ENCODE data around the gene NUDT17. TPM values are rescaled to one million over a fixed set of nuclear protein-coding genes. Genes with fewer than 3 reads are reported as not detected.

The NUDT17 gene
- total RNA-seq, 2 experiments from 2014 or later: 2.5 to 2.7 TPM

DNA sequence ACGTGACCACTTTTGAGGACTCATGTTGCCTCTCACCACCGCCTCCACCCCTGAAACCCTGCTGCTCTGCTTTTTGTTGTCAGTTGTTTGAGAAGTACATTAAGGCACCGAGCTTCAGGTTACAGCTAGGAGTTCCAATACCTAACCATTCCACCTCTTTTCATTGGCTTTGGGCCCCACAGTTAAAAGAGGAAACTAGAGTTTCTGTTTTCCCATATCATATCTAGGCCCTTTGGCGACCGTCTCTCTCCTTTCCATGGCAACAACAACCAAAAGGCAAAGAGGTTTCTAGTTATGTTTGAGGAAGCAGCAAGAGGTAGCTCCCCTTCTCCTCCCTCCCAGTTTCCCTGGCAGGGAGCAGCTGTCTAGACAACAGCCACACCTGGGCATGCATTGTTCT is 34.3 kb downstream of the NUDT17 start:
- Mint-ChIP-seq H3K4me1 (peaks cover 8% of the 10 kb centered on the region), H3K4me3 (no peak overlapping the region), H3K9me3 (no peaks in the 10 kb centered on the region), H3K36me3 (ENCODE audit: low read depth) (no peaks in the 10 kb centered on the region), H3K27me3 (peaks cover 40% of the 10 kb centered on the region), H3K27ac (no peak overlapping the region)
- DNase-seq: no peak
- ChIA-PET CTCF (interaction anchor here (0.8 to 10.0 kb wide), 5 partner anchors 10 to 34 kb away, joined by 3 to 58 read pairs (median 8); partner anchors contain the start of genes NUDT17 and PIAS3), POLR2A (interaction anchor here (1.2 to 1.7 kb wide), 4 partner anchors 12 to 78 kb away, joined by 3 read pairs; partner anchors contain the start of genes LIX1L and PIAS3)

GRCh38 chr1:145884675-145885074 is 39.2 kb downstream of the NUDT17 start:
- CTCF ChIA-PET: interaction anchor here (10.0 kb wide), 1 partner anchor 38 kb away, joined by 58 read pairs; the partner anchor contains the start of gene NUDT17
- no peaks in the 10 kb centered on the region for H3K36me3 Mint-ChIP-seq (ENCODE audit: low read depth)
- H3K27me3 Mint-ChIP-seq: peaks cover 33% of the 10 kb centered on the region
- POLR2A ChIA-PET: no interaction called here
- no peak for DNase-seq
- peaks cover 17% of the 10 kb centered on the region for H3K4me1 Mint-ChIP-seq
- no peaks in the 10 kb centered on the region for H3K9me3 Mint-ChIP-seq
- no peak overlapping the region for H3K27ac Mint-ChIP-seq
- peak overlapping the region; percentile 75 for H3K4me3 Mint-ChIP-seq

DNA sequence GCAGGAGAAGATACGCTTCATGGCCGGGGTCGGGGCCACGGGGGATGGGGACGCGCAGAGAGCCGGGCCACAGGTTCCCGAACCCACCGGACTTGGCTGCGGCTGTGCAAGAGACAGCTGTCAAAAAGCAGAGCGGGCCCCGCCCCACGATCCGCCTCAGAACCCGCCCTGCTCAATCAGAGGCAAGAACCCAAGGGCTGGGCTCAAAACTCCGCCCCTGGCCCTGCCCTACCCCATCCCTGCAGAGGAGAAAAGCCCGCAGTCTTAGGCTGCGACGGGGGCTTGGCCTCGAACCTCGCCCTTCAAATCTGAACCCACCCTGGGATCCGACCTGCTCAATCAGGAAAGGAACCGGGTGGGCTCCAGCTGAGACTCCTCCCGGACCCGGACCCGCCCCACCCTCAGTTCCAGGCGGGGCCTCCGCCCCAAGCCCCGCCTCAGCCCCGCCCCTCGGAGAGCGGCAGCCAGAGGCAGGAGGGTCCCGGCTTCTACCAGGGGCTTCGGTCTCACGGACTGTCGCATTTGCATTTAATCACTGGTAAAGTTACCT is 40.4 kb downstream of the NUDT17 start, which contains the start of gene ANKRD35:
Gene ANKRD35 (minus strand): TSS at position 129 of the 550 bp plus-strand sequence. CDS start 108 bp downstream, at position 21.
- Mint-ChIP-seq H3K9me3 (no peaks in the 10 kb centered on the region), H3K27ac (no peak within 1 kb of the TSS), H3K4me3 (peak within 1 kb of the TSS; percentile 75), H3K36me3 (ENCODE audit: low read depth) (no peaks in the 10 kb centered on the region), H3K4me1 (peaks cover 17% of the 10 kb centered on the region), H3K27me3 (peaks cover 33% of the 10 kb centered on the region)
- DNase-seq: peak; percentile 91
- ChIA-PET CTCF (interaction anchor here (0.5 to 10.0 kb wide), 6 partner anchors 8 to 147 kb away, joined by 3 to 58 read pairs (median 4); partner anchors contain the start of genes LIX1L, NUDT17 and PIAS3), POLR2A (interaction anchor here (0.9 to 2.1 kb wide), 5 partner anchors 14 to 79 kb away, joined by 3 to 11 read pairs (median 5); partner anchors contain the start of genes ANKRD34A, PIAS3, POLR3GL and RBM8A)

DNA sequence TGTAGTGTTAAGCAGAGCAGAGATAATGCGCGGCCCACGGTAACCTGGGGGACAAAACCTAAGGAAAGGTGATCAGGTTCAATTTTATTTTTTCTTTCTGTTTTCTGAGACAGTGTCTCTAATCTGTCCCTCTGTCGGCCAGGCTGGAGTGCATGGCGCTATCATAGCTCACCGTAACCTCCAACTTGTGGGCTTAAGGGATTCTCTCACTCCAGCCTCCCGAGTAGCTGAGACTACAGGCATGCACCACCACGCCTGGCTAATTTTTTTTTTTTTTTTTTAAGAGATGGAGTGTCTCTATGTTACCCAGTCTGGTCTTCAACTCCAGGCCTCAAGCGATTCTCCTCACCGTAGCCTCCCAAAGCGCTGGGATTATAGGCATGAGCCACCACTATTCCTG is 41.0 kb downstream of the NUDT17 start:
- H3K36me3 Mint-ChIP-seq (ENCODE audit: low read depth): no peaks in the 10 kb centered on the region
- H3K4me3 Mint-ChIP-seq: peak overlapping the region; percentile 75
- POLR2A ChIA-PET: interaction anchor here (0.9 to 2.1 kb wide), 3 partner anchors 27 to 78 kb away, joined by 3 to 11 read pairs (median 7); partner anchors contain the start of genes ANKRD34A, PIAS3 and POLR3GL
- CTCF ChIA-PET: interaction anchor here (0.7 to 10.0 kb wide), 6 partner anchors 13 to 147 kb away, joined by 3 to 58 read pairs (median 4); partner anchors contain the start of genes ITGA10, LIX1L and NUDT17
- no peak overlapping the region for H3K27ac Mint-ChIP-seq
- H3K4me1 Mint-ChIP-seq: peaks cover 17% of the 10 kb centered on the region
- H3K27me3 Mint-ChIP-seq: peaks cover 30% of the 10 kb centered on the region
- no peaks in the 10 kb centered on the region for H3K9me3 Mint-ChIP-seq
- no peak for DNase-seq

GRCh38 chr1:145886816-145887215 is 41.4 kb downstream of the NUDT17 start:
- Mint-ChIP-seq H3K4me3 (peak overlapping the region; percentile 46), H3K36me3 (ENCODE audit: low read depth) (no peaks in the 10 kb centered on the region), H3K27me3 (peaks cover 30% of the 10 kb centered on the region), H3K27ac (no peak overlapping the region), H3K4me1 (peaks cover 17% of the 10 kb centered on the region), H3K9me3 (no peaks in the 10 kb centered on the region)
- ChIA-PET CTCF (interaction anchor here (0.7 to 10.0 kb wide), 6 partner anchors 13 to 146 kb away, joined by 3 to 58 read pairs (median 4); partner anchors contain the start of genes ITGA10, LIX1L and NUDT17), POLR2A (interaction anchor here (1.7 to 2.1 kb wide), 2 partner anchors 27 to 78 kb away, joined by 7 to 11 read pairs; partner anchors contain the start of genes ANKRD34A, PIAS3 and POLR3GL)
- no peak for DNase-seq

DNA sequence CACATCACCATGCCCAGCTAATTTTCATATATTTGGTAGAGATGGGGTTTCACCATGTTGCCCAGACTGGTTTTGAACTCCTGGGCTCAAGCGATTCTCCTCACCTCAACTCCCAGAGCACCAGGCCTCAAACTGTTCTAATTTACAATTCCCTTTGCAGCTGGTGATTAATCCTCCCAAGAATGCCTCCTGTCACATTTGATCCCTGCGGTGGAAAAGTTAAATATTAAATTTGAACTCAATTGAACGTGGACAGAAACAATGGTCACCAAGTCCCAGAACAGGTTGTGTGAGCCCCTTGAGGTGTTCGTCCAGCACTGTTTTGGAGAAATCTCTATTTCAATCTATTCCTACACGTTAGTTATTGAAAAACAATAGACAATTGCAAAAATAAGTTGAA is 42.2 kb downstream of the NUDT17 start:
- H3K27me3 Mint-ChIP-seq: peaks cover 28% of the 10 kb centered on the region
- ChIA-PET CTCF (interaction anchor here (10.0 kb wide), 1 partner anchor 41 kb away, joined by 58 read pairs; the partner anchor contains the start of gene NUDT17), POLR2A (no interaction called here)
- H3K9me3 Mint-ChIP-seq: no peaks in the 10 kb centered on the region
- no peak overlapping the region for H3K27ac Mint-ChIP-seq
- H3K4me3 Mint-ChIP-seq: no peak overlapping the region
- H3K36me3 Mint-ChIP-seq (ENCODE audit: low read depth): no peaks in the 10 kb centered on the region
- DNase-seq: no peak
- peaks cover 17% of the 10 kb centered on the region for H3K4me1 Mint-ChIP-seq

DNA sequence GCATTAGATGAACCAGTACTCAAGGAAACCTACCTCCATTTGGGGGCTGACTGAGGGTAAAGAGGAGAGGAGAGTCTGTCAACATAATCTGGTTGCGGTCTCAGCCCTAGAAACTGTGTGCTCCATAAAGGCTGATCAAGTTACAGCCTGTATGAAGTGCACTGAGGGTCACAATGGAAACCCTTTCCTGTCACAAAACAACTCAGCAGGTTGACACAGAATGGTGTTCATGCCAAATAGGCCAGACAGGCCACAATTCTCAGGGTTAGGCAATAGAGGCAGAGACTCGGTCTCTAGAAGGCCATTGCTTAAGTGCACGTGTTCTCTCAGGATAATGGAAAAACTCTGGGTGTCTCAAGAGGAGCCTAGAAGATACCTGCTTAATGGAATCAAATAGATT is 44.3 kb downstream of the NUDT17 start:
- POLR2A ChIA-PET: no interaction called here
- H3K4me1 Mint-ChIP-seq: peaks cover 15% of the 10 kb centered on the region
- no peak for DNase-seq
- no peak overlapping the region for H3K27ac Mint-ChIP-seq
- H3K36me3 Mint-ChIP-seq (ENCODE audit: low read depth): no peaks in the 10 kb centered on the region
- H3K9me3 Mint-ChIP-seq: no peaks in the 10 kb centered on the region
- H3K27me3 Mint-ChIP-seq: peaks cover 11% of the 10 kb centered on the region
- CTCF ChIA-PET: interaction anchor here (0.6 to 1.0 kb wide), 3 partner anchors 9 to 125 kb away, joined by 3 to 6 read pairs (median 3); no protein-coding TSS in a partner anchor
- H3K4me3 Mint-ChIP-seq: no peak overlapping the region

- no peak overlapping the region for H3K27ac Mint-ChIP-seq
- POLR2A ChIA-PET: interaction anchor here (0.6 to 2.4 kb wide), 7 partner anchors 16 to 88 kb away, joined by 3 to 11 read pairs (median 4); partner anchors contain the start of genes ANKRD34A, ITGA10, NUDT17 and PIAS3
- no peak for DNase-seq
- CTCF ChIA-PET: interaction anchor here (0.8 to 2.5 kb wide), 20 partner anchors 9 to 141 kb away, joined by 3 to 16 read pairs (median 5); partner anchors contain the start of genes ANKRD34A, HJV, ITGA10 and NUDT17
- H3K9me3 Mint-ChIP-seq: no peaks in the 10 kb centered on the region
- H3K27me3 Mint-ChIP-seq: peaks cover 3% of the 10 kb centered on the region
- peaks cover 4% of the 10 kb centered on the region for H3K4me1 Mint-ChIP-seq
- H3K4me3 Mint-ChIP-seq: no peak overlapping the region
- no peaks in the 10 kb centered on the region for H3K36me3 Mint-ChIP-seq (ENCODE audit: low read depth)
Observed at GRCh38 chr1:145891143-145891542, 45.7 kb downstream of the NUDT17 start.

GRCh38 chr1:145891587-145892485 is 46.4 kb downstream of the NUDT17 start:
- peaks cover 2% of the 10 kb centered on the region for H3K27me3 Mint-ChIP-seq
- ChIA-PET POLR2A (interaction anchor here (0.6 to 2.4 kb wide), 10 partner anchors 11 to 87 kb away, joined by 3 to 11 read pairs (median 4); partner anchors contain the start of genes ANKRD34A, ITGA10, NUDT17 and PIAS3), CTCF (interaction anchor here (0.8 to 2.5 kb wide), 22 partner anchors 9 to 160 kb away, joined by 3 to 16 read pairs (median 5); partner anchors contain the start of genes ANKRD34A, HJV, ITGA10 and NUDT17)
- H3K4me1 Mint-ChIP-seq: peaks cover under 1% of the 10 kb centered on the region
- H3K27ac Mint-ChIP-seq: no peak overlapping the region
- no peak overlapping the region for H3K4me3 Mint-ChIP-seq
- H3K36me3 Mint-ChIP-seq (ENCODE audit: low read depth): no peaks in the 10 kb centered on the region
- H3K9me3 Mint-ChIP-seq: no peaks in the 10 kb centered on the region
- DNase-seq: peak; percentile 66

DNA sequence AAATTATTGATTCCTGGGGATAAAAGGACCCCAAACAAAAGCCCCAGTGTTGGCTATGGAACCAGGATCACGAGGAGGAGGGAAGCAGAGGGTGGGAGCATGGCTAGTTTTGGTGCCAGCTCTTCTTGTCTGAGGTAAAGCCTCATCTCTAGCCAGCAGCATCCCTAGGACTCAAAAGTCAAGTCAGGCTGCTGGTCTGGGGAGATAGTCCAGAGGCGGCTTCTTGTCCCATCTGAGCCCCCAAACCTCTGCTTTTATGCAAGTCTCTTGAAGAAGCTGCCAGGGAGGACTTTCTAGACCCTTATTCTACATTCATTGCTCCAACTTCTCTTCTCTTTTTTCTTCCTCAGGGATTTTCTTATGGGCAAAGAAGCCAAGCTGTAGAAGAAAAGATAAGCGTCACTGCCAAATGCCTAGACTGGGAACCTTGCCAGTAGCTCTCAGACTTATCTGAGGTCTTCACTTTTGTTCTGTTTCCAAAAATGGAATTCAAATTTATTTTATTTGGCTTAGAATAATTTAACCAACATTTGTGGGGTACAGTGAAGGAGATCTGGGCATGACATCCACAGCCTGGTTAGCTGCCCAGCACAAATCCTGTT is 47.2 kb downstream of the NUDT17 start:
- H3K27me3 Mint-ChIP-seq: peaks cover 2% of the 10 kb centered on the region
- H3K27ac Mint-ChIP-seq: no peak overlapping the region
- no peak overlapping the region for H3K4me3 Mint-ChIP-seq
- DNase-seq: no peak
- ChIA-PET POLR2A (interaction anchor here (0.6 to 2.4 kb wide), 7 partner anchors 12 to 87 kb away, joined by 3 to 11 read pairs (median 4); partner anchors contain the start of genes ANKRD34A, ITGA10, NUDT17 and PIAS3), CTCF (interaction anchor here (0.9 to 2.5 kb wide), 14 partner anchors 10 to 159 kb away, joined by 3 to 16 read pairs (median 6); partner anchors contain the start of genes ANKRD34A, NUDT17, PIAS3 and POLR3GL)
- no peaks in the 10 kb centered on the region for H3K9me3 Mint-ChIP-seq
- H3K36me3 Mint-ChIP-seq (ENCODE audit: low read depth): no peaks in the 10 kb centered on the region
- no peaks in the 10 kb centered on the region for H3K4me1 Mint-ChIP-seq

DNA sequence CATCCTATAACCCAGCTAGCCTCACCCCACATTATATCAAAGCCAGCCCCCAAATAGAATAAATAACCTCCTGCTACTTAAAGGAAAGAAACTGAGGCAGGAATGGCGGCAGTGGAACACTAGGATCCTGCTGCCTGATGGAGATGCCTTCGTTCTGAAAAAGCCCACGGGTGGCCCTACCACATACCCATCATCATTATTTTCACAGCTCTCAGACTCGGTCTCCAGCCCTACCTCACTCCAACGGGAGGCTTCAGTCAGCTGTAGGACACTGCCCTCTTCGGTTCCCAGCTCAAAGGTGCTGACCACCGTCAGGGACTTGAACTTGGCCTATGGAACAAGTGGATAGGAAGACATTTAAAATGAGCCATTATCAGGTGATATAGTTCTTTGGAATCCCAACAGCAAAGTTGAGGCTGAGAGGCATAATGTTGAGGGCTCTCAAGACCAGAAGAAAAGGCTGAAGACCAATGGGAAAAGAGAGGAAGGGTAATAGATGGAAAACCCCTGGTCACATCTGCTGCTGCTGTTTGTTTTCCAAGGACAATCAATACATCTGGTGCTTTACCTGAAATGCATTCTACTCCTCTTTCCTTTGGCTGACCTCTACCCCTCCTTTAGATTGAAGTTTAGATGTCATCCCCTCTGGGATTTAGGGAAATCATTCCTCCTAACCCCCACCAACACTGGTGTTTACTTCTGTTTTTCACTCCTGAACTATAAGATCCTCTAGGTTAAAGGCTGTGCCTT is 48.1 kb downstream of the NUDT17 start:
- ChIA-PET POLR2A (interaction anchor here (2.4 kb wide), 1 partner anchor 86 kb away, joined by 11 read pairs; no protein-coding TSS in a partner anchor), CTCF (interaction anchor here (0.7 to 2.5 kb wide), 7 partner anchors 8 to 119 kb away, joined by 3 to 16 read pairs (median 6); partner anchors contain the start of genes ANKRD34A, ANKRD35, NUDT17 and PIAS3)
- H3K27ac Mint-ChIP-seq: no peak overlapping the region
- H3K36me3 Mint-ChIP-seq (ENCODE audit: low read depth): no peaks in the 10 kb centered on the region
- DNase-seq: no peak
- no peak overlapping the region for H3K4me3 Mint-ChIP-seq
- no peaks in the 10 kb centered on the region for H3K4me1 Mint-ChIP-seq
- no peaks in the 10 kb centered on the region for H3K9me3 Mint-ChIP-seq
- H3K27me3 Mint-ChIP-seq: no peaks in the 10 kb centered on the region

Data from activated CD4-positive, alpha-beta memory T cell treated with anti-CD3 and anti-CD28 coated beads, Interleukin-2, amount 10 ng/mL, durations not matched to agents 7 days and 5 days (primary cell).